GM19023 (cell line): ENCODE results near the gene INS.

Experiments
- ATAC-seq: cut with Tn5 transposase; IDR thresholded peaks from one replicate; pipeline ENCODE4 v1.9.1; 2021; ENCODE audit warnings: mild to moderate bottlenecking, moderate library complexity; ENCODE audit not compliant: unreplicated experiment

INS gene

GRCh38 chr11:2167141-2168045, 6.4 kb upstream of the INS start:
- no peak for ATAC-seq

DNA sequence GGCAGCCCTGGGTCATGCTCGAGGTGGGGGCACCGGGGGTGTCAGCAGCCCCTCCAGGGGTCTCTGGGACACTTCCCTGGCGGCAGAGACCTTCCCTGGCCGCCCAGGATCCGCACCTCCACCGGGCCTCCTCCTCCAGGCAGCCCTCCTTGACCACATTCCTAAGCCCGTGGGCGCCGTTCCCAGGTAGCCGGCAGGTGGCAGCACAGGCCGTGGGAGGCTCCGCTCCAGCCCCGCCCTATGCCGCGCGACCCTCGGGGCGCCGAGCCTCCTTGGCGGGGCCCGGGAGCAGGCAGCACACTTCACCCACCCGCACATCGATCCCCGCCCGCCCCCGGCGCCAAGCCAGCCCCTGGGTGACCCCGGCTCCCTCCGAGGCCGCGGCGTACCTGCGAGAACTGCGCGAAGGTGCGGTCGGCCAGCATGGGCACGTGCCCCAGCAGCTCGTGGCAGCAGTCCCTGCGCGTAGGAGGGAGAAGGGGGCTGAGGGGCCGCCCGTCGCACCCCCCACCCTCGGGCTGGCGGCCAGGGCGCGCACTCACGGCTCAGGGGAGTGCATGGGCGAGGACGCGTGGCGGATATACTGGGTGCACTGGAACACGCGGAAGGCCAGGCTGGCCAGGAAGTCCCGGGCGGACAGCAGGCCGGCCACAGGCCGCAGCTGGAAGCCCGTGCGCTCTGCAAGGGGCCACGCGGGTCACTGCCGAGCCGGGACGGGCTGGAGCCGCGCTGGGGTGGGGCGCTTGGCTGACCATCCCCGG, 5.3 kb upstream of the INS start:
- ATAC-seq, result no peak

DNA sequence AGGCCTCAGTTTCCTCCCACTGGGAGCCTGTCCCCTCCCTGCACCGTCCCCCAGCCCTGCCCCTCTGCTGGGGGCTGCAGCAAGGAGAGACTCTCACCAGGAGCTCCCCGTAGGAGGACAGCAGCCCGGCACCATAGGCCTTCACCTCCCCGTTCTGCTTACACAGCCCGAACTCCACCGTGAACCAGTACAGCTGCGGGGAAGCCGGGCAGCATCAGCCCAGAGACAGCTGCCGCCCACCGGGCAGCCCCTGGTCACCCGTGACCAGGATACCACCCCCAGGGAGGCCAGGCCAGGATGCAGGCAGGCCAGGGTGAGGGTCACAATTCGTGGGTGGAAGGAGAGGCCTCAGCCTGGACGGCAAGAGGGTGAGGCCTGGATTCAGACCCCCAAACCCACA, 4.6 kb upstream of the INS start:
- no peak for ATAC-seq

- ATAC-seq, result no peak
Observed at GRCh38 chr11:2164861-2165555, 4.0 kb upstream of the INS start.

- ATAC-seq, result no peak
Observed at GRCh38 chr11:2164081-2164480, 3.1 kb upstream of the INS start.

DNA sequence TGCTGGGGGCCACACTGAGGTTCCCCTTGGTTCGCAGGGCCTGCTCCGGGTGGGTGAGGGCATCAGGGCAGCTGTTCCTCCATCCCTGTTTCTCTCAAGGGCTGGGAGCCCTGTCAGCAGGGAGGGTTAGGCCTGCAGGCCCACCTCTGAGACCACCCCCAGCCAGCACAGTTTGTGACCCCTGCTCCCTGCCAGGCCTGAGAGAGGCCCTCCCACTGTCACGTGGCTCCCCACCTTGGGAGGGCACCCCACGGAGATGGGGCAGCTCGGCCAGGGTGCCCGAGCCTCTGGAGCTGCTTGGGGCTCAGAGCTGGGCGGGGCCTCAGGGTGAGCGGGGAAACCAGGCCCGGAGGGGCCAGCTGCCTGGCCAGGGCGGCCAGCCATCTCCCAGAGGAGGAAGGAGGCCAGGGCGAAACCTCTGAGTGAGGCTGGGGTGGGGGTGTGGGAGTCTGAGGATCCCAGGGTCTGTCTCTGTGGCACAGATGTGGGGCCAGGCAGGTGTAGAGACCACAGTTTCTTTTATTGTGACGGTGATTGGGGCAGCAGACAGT, 2.5 kb upstream of the INS start:
- ATAC-seq, result no peak

DNA sequence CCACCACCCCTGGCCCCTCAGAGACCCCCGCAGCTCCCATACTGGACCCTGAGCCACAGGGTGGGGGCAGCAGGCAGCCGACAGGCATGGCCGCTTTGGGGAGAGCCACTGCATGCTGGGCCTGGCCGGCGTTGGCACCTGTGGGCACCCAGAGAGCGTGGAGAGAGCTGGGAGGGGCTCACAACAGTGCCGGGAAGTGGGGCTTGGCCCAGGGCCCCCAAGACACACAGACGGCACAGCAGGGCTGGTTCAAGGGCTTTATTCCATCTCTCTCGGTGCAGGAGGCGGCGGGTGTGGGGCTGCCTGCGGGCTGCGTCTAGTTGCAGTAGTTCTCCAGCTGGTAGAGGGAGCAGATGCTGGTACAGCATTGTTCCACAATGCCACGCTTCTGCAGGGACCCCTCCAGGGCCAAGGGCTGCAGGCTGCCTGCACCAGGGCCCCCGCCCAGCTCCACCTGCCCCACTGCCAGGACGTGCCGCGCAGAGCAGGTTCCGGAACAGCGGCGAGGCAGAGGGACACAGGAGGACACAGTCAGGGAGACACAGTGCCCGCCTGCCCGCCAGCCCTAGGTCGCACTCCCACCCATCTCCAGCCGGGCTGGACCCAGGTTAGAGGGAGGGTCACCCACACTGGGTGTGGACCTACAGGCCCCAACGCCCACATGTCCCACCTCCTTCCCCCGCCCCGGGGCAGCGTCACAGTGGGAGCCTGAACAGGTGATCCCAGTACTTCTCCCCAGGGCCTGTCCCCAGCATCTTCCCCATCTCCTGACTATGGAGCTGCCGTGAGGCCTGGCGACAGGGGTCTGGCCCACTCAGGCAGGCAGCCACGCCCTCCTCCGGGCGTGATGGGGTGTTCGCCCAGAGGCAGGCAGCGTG, 1.2 kb downstream of the INS start:
- ATAC-seq, result no peak

DNA sequence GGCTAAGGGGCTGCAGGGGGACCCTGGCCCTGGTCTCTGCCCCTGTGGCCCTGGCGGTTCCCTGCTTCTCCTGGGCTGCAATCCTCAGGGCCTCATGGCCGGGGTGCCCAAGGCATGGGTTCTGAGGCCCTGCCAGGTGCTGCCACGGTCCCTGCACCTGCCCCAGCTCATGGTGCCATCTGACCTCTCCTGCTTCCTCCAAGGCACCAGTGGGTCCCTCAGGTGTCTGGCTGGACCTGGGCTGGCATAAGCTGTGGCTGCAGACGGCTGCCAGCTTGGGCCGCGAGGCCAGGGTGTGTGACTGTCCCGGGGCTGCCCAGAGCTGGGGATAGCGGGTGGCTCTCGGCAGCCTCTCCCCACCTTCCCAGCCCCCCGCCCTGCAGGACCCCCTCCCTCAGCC, 2.0 kb downstream of the INS start:
- ATAC-seq, result no peak

- no peak for ATAC-seq
Observed at GRCh38 chr11:2158296-2158737, 2.7 kb downstream of the INS start.

GRCh38 chr11:2157294-2158040, 3.5 kb downstream of the INS start:
- ATAC-seq, result no peak

GRCh38 chr11:2156416-2157182, 4.4 kb downstream of the INS start:
- ATAC-seq, result no peak

DNA sequence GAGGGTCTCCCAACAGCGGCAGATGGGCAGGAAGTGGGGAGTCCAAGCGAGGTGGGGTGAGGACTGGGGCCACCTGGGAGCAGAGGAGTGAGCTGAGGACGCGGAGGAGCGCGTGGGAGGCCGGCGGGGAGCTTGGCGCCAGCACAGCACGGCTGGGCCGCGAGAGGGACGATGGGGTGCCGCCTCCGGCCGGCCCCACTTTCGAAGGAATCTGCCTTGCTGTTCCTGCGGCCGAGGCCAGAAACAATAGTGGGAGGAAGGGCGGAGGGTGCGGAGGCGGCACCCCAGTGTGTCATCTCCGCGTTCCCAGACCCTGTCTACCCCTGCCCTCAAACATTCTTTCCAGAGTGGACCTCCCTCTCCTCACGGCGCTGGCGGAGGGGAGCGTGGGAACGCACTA, 5.5 kb downstream of the INS start:
- no peak for ATAC-seq

DNA sequence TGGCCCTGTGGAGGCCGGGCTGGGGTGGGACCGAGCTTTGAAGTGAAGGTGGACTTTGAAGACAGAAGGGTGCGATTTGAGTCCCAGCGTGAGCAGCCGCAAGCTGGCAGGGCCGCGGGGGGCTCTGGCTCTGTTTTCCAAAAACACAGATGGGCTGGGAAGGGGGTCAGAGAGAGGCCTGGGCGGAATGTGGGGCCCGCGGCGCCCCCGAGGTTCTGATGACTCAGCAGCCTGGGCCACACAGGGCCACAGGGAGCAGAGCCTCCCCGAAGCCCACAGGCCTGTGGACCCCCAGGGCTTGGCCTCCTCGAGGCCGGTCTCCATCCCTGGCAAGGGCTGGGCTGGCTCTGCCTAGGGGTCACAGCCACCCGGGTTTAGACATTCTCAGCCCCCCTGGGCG, 6.1 kb downstream of the INS start:
- ATAC-seq, result no peak

DNA sequence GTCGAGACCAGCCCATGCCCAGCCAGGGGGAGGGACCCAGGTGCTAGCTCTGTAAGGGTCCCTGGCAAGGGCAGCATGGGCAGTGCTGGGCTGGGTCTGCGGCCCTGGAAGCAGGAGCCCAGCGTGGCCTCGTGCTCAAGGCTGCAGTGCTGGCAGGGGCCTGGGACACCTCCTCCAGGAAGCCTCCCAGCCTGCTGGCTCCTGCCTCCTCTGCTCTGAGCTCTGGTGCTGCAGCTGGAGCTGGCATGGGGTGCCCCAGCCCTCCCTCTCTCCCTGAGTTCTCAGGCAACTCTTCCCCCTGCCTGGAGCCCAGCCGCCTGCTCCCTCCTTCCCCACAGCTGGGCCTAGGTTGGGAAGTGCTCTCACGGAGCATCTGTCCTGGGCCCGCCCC, 6.8 kb downstream of the INS start:
- ATAC-seq, result no peak

GRCh38 chr11:2153581-2154194, 7.3 kb downstream of the INS start:
- no peak for ATAC-seq

DNA sequence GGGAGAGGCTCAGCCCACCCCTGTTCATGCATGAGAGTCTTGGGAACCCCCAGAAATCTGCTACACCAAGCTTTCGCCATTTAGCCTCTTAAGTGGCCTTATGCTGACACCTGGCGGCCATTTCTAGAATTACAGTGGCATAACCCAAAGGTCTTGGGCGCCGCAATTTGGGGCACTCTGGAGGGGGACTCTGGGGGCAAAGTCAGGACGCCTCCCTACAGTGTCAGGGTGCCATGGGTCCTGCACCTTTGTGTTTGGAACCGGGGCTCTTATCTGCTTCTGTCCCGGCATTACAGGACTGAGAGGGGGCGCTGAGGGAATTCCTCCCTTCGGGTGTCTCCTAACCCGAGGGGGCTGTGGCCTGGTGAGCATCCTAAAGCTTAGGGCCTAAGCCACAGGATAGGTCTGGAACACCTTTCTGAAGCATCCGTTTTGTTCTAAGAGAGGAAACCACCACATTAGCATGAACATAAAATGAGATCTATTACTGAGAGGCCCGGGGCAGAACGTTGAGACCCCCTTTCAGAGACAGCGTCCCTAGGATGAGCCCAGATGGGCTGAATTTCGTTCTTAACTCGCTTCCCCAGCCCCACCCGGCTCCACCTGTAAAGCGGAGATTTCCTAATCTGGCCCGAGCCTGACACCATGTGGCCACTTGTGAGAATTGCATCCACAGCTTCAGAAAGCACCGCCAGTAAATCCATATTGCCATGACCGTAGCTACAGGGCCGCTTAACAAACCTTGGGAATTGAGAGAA, 9.3 kb downstream of the INS start:
- ATAC-seq, result no peak
